ENCODE data around the gene SLC8A1. TPM values are rescaled to one million over a fixed set of nuclear protein-coding genes. Genes with fewer than 3 reads are reported as not detected.

SLC8A1 gene
- polyA plus RNA-seq, 3 donors: 16.9 to 18.2 (median 18.0) TPM

GRCh38 chr2:40190457-40190856 is 261.4 kb downstream of the SLC8A1 start:
- H3K9ac ChIP-seq (ENCODE audit: insufficient read depth, low read length, poor library complexity, severe bottlenecking): no peak overlapping the region
- peaks cover 87% of the 10 kb centered on the region for H4K20me1 ChIP-seq (ENCODE audit: insufficient read depth, low read length)
- Mint-ChIP-seq H3K4me1 (peaks cover 4% of the 10 kb centered on the region), H3K36me3 (peaks cover 10 to 22% of the 10 kb centered on the region in 2 donors), H3K27me3 (ENCODE audit: low read depth in 3 of 3) (peaks cover 0 to 1% (median 0%) of the 10 kb centered on the region in 3 donors), H3K9me3 (no peaks in the 10 kb centered on the region), H3K4me3 (no peak overlapping the region), H3K27ac (no peak overlapping the region)
- WGBS (ENCODE audit: insufficient coverage): no CpG with 5 or more reads among the region's 5 CpGs
- H3K4me3 ChIP-seq (replicated peaks in 1 of 3; ENCODE audit: low read depth in 2 of 3, low read length in 3 of 3): no peak overlapping the region
- no peak overlapping the region for H3K27ac ChIP-seq (ENCODE audit: low read depth in 1 of 2, low read length in 2 of 2)
- no peak overlapping the region for H3K4me2 ChIP-seq (replicated peaks; ENCODE audit: extremely low read depth, low read length, poor library complexity, severe bottlenecking)
- no peak overlapping the region for H2AFZ ChIP-seq (ENCODE audit: insufficient read depth, low read depth, low read length, poor library complexity, severe bottlenecking)
- intact Hi-C loops (cut with micrococcal nuclease): no loop called here
- no peaks in the 10 kb centered on the region for H3K79me2 ChIP-seq (ENCODE audit: insufficient read depth, low read length)
- no peak for DNase-seq
- no peaks in the 10 kb centered on the region for H3K9me3 ChIP-seq (replicated peaks in 1 of 2; ENCODE audit: control insufficient read depth in 1 of 2, insufficient read depth in 1 of 2, low read length in 2 of 2)
- no peaks in the 10 kb centered on the region for H3K27me3 ChIP-seq (ENCODE audit: control insufficient read depth in 2 of 2, insufficient read depth in 2 of 2, low read length in 2 of 2)
- peaks cover 0 to 12% of the 10 kb centered on the region in 2 donors for H3K36me3 ChIP-seq (replicated peaks in 1 of 2; ENCODE audit: control insufficient read depth in 1 of 2, insufficient read depth in 2 of 2, low read length in 2 of 2)
- no peak for TF ChIP-seq CTCF (IDR thresholded peaks at IDR 0.05)
- no peaks in the 10 kb centered on the region for H3K4me1 ChIP-seq (ENCODE audit: control insufficient read depth in 1 of 2, insufficient read depth in 2 of 2, low read length in 2 of 2)

- Mint-ChIP-seq H3K27ac (no peak overlapping the region), H3K4me1 (peaks cover 4% of the 10 kb centered on the region), H3K9me3 (no peaks in the 10 kb centered on the region), H3K27me3 (ENCODE audit: low read depth in 3 of 3) (peaks cover 0 to 1% (median 0%) of the 10 kb centered on the region in 3 donors), H3K4me3 (no peak overlapping the region), H3K36me3 (peaks cover 6 to 21% of the 10 kb centered on the region in 2 donors)
- no peak for TF ChIP-seq CTCF (IDR thresholded peaks at IDR 0.05)
- peaks cover 0 to 12% of the 10 kb centered on the region in 2 donors for H3K36me3 ChIP-seq (replicated peaks in 1 of 2; ENCODE audit: control insufficient read depth in 1 of 2, insufficient read depth in 2 of 2, low read length in 2 of 2)
- no peak overlapping the region for H3K9ac ChIP-seq (ENCODE audit: insufficient read depth, low read length, poor library complexity, severe bottlenecking)
- no peak overlapping the region for H2AFZ ChIP-seq (ENCODE audit: insufficient read depth, low read depth, low read length, poor library complexity, severe bottlenecking)
- DNase-seq: no peak
- H3K79me2 ChIP-seq (ENCODE audit: insufficient read depth, low read length): no peaks in the 10 kb centered on the region
- peaks cover 89% of the 10 kb centered on the region for H4K20me1 ChIP-seq (ENCODE audit: insufficient read depth, low read length)
- no peaks in the 10 kb centered on the region for H3K27me3 ChIP-seq (ENCODE audit: control insufficient read depth in 2 of 2, insufficient read depth in 2 of 2, low read length in 2 of 2)
- H3K4me3 ChIP-seq (replicated peaks in 1 of 3; ENCODE audit: low read depth in 2 of 3, low read length in 3 of 3): no peak overlapping the region
- intact Hi-C loops (cut with micrococcal nuclease): no loop called here
- H3K27ac ChIP-seq (ENCODE audit: low read depth in 1 of 2, low read length in 2 of 2): no peak overlapping the region
- no peaks in the 10 kb centered on the region for H3K4me1 ChIP-seq (ENCODE audit: control insufficient read depth in 1 of 2, insufficient read depth in 2 of 2, low read length in 2 of 2)
- no peaks in the 10 kb centered on the region for H3K9me3 ChIP-seq (replicated peaks in 1 of 2; ENCODE audit: control insufficient read depth in 1 of 2, insufficient read depth in 1 of 2, low read length in 2 of 2)
- 93% methylated on average over 3 of the region's 5 CpGs for WGBS (ENCODE audit: insufficient coverage)
- no peak overlapping the region for H3K4me2 ChIP-seq (replicated peaks; ENCODE audit: extremely low read depth, low read length, poor library complexity, severe bottlenecking)
Observed at GRCh38 chr2:40189881-40190280, 262.0 kb downstream of the SLC8A1 start.

Data from CD14-positive monocyte (primary cell).